Inflammatory macrophage (primary cell): ENCODE measurements around the gene ZNF365.
A peak's percentile ranks its signal among the peaks of the same experiment; 100 is the strongest.
"Not testable (repeated sequence)": the region's sequence is repeated elsewhere in the genome, so short reads cannot be mapped to it uniquely, and the experiment has no call there.

Source experiments
- DNase-seq, 2 donors: peaks; one replicate each; pipeline ENCODE4 v3.0.0-alpha.2; 2020 to 2022
- total RNA-seq, 18 experiments: gene quantifications; one replicate each; lab custom pipeline; 2026; ENCODE audit warnings: mixed read lengths in 6 of 18, inconsistent platforms in 2 of 18; lab: John Stamatoyannopoulos, UW

ZNF365 gene
- 0 to 0.68 (median 0.15) reads per million in 18 experiments for total RNA-seq

GRCh38 chr10:62373995-62374861 is at the start of gene ZNF365:
Gene ZNF365 (plus strand): TSS chr10:62374369. CDS start chr10:62376194, 1,825 bp downstream.
- DNase-seq = peak in 1 of 2 donors; percentile 2

GRCh38 chr10:62326176-62326575 is 48.0 kb upstream of the ZNF365 start:
- no peak for DNase-seq

- no peak for DNase-seq
Measured at GRCh38 chr10:62327885-62328284, 46.3 kb upstream of the ZNF365 start.

GRCh38 chr10:62330213-62330612 is 44.0 kb upstream of the ZNF365 start:
- no peak for DNase-seq

GRCh38 chr10:62332406-62332805 is 41.8 kb upstream of the ZNF365 start:
- DNase-seq = no peak

GRCh38 chr10:62333135-62333889 is 40.9 kb upstream of the ZNF365 start:
- DNase-seq = no peak

- DNase-seq = no peak
Measured at GRCh38 chr10:62333988-62334682, 40.0 kb upstream of the ZNF365 start.

- DNase-seq = no peak
Measured at GRCh38 chr10:62335326-62335725, 38.8 kb upstream of the ZNF365 start.

GRCh38 chr10:62336404-62336803 is 37.8 kb upstream of the ZNF365 start:
- DNase-seq = no peak

GRCh38 chr10:62341419-62341818 is 32.8 kb upstream of the ZNF365 start:
- no peak for DNase-seq

- DNase-seq = no peak
Measured at GRCh38 chr10:62343000-62343399, 31.2 kb upstream of the ZNF365 start.

- no peak for DNase-seq
Measured at GRCh38 chr10:62348029-62348428, 26.1 kb upstream of the ZNF365 start.

- DNase-seq = no peak
Measured at GRCh38 chr10:62352356-62352970, 21.7 kb upstream of the ZNF365 start.

GRCh38 chr10:62354916-62355315 is 19.3 kb upstream of the ZNF365 start:
- DNase-seq = no peak

GRCh38 chr10:62356447-62356846 is 17.7 kb upstream of the ZNF365 start:
- DNase-seq = no peak

- not testable (repeated sequence) for DNase-seq
Measured at GRCh38 chr10:62358151-62358550, 16.0 kb upstream of the ZNF365 start.

GRCh38 chr10:62373639-62373994 is 552 bp upstream of the ZNF365 start:
- no peak for DNase-seq

GRCh38 chr10:62374862-62375710 is 917 bp downstream of the ZNF365 start:
- DNase-seq = peak in 1 of 2 donors; percentile 21

GRCh38 chr10:62376071-62377025 is 2.2 kb downstream of the ZNF365 start:
- no peak for DNase-seq

- no peak for DNase-seq
Measured at GRCh38 chr10:62377026-62377415, 2.9 kb downstream of the ZNF365 start.
